GM12878 (cell line): ENCODE measurements around the gene PFN2. TPM values are rescaled to one million over a fixed set of nuclear protein-coding genes. Genes with fewer than 3 reads are reported as not detected.

Source experiments
- ATAC-seq: fragments of 200-7000 bp; cut with Tn5 transposase; 3 replicates; pipeline ENCODE4 v1.9.1; 2020; ENCODE audit warnings: mild to moderate bottlenecking, moderate library complexity
- BruUV-seq: library from RNA; stranded (reverse); fragments of 400-500 nt; replicated peaks from 2 replicates; lab custom pipeline; 2021; lab: Mats Ljungman, UMichigan
- CTCF ChIA-PET: fragments of 300-600 bp; sonication (Branson Sonifier 250); formaldehyde crosslinking; extraction: SDS; loops from one replicate; lab custom pipeline; 2021; ENCODE audit warnings: inconsistent platforms; lab: Yijun Ruan, JAX
- POLR2A ChIA-PET: fragments of 350-600 bp; formaldehyde crosslinking; extraction: SDS; loops from one replicate; lab custom pipeline; 2021; ENCODE audit warnings: inconsistent platforms; lab: Charles Lee
- RAD21 ChIA-PET: fragments of 300-600 bp; sonication (Branson Sonifier 250); formaldehyde crosslinking; loops from one replicate; lab custom pipeline; 2023; ENCODE audit warnings: antibody characterized with exemption; ENCODE audit not compliant: unreplicated experiment; lab: Charles Lee
- SMC1A ChIA-PET: fragments of 300-600 bp; sonication (Branson Sonifier 250); formaldehyde crosslinking; loops from one replicate; lab custom pipeline; 2023; ENCODE audit not compliant: unreplicated experiment, uncharacterized antibody; lab: Charles Lee
- DNase-seq: peaks from one replicate; pipeline ENCODE4 v3.0.0-alpha.2; 2011; ENCODE audit warnings: low read depth, low spot score
- FAIRE-seq: peaks from 3 replicates; lab custom pipeline; 2011; peaks lifted over from hg19 to GRCh38; lab: Jason Lieb, UNC
- H2AFZ ChIP-seq: 2 replicates; pipeline ENCODE4 v1.6.0; 2011; ENCODE audit warnings: low read depth, low read length, control low read depth; ENCODE audit not compliant: control insufficient read depth
- H3K27ac ChIP-seq: 2 replicates; pipeline ENCODE4 v1.5.1; 2011; ENCODE audit warnings: control low read depth; ENCODE audit not compliant: control insufficient read depth, insufficient read depth
- H3K27me3 ChIP-seq, 2 experiments: replicated peaks in 1 of 2; 2 replicates each; pipeline versions ENCODE4 v1.6.0 to v1.6.1; 2011; ENCODE audit warnings: low read length in 1 of 2; ENCODE audit not compliant: control insufficient read depth in 2 of 2, insufficient read depth in 2 of 2
- H3K36me3 ChIP-seq, 2 experiments: 2 replicates each; pipeline ENCODE4 v1.5.1; 2011; ENCODE audit warnings: low read length in 1 of 2; ENCODE audit not compliant: control insufficient read depth in 2 of 2, insufficient read depth in 2 of 2
- H3K4me1 ChIP-seq: 2 replicates; pipeline ENCODE4 v1.6.1; 2011; ENCODE audit warnings: mild to moderate bottlenecking, low read length, moderate library complexity, mixed read lengths; ENCODE audit not compliant: control insufficient read depth, insufficient read depth
- H3K4me2 ChIP-seq: 2 replicates; pipeline ENCODE4 v1.6.0; 2011; ENCODE audit warnings: control low read depth; ENCODE audit not compliant: control insufficient read depth, insufficient read depth
- H3K4me3 ChIP-seq: fragments of 200-600 bp; sonication (generic); 2 replicates; pipeline ENCODE4 v1.5.1; 2016
- H3K79me2 ChIP-seq: 2 replicates; pipeline ENCODE4 v1.6.0; 2011; ENCODE audit warnings: low read length; ENCODE audit not compliant: control insufficient read depth, insufficient read depth
- H3K9ac ChIP-seq: 2 replicates; pipeline ENCODE4 v1.8.0; 2011; ENCODE audit warnings: low read length, control low read depth, mixed read lengths; ENCODE audit not compliant: control insufficient read depth, insufficient read depth
- H3K9me3 ChIP-seq: replicated peaks from 3 replicates; pipeline ENCODE4 v1.5.1; 2011; ENCODE audit warnings: mild to moderate bottlenecking, low read length; ENCODE audit not compliant: control insufficient read depth, insufficient read depth
- H4K20me1 ChIP-seq: 2 replicates; pipeline ENCODE4 v1.6.0; 2011; ENCODE audit not compliant: control insufficient read depth, insufficient read depth
- CREB1 ChIP-seq: IDR thresholded peaks from 2 replicates; pipeline ENCODE4 v1.6.1; 2012; ENCODE audit warnings: low read depth, mild to moderate bottlenecking, inconsistent platforms
- EGR1 ChIP-seq, 2 experiments: IDR thresholded peaks; 1 replicate in 1 of 2; 2 replicates in 1 of 2; pipeline ENCODE4 v1.6.1; 2011 to 2012; ENCODE audit warnings: low read depth in 2 of 2, low read length in 2 of 2, borderline replicate concordance in 1 of 2, mild to moderate bottlenecking in 1 of 2, moderate library complexity in 1 of 2
- EZH2 ChIP-seq: IDR thresholded peaks from 2 replicates; pipeline ENCODE4 v1.6.1; 2012; ENCODE audit warnings: low read depth, mild to moderate bottlenecking, control low read depth, inconsistent platforms, low read length, borderline replicate concordance; ENCODE audit not compliant: control insufficient read depth
- IRF4 ChIP-seq: IDR thresholded peaks from 2 replicates; pipeline ENCODE4 v1.6.1; 2011; ENCODE audit warnings: low read depth, low read length
- MTA3 ChIP-seq: IDR thresholded peaks from 2 replicates; pipeline ENCODE4 v1.6.1; 2012; ENCODE audit warnings: low read length, inconsistent platforms, borderline replicate concordance
- MXI1 ChIP-seq: fragments of 150-350 bp; IDR thresholded peaks from 2 replicates; pipeline ENCODE4 v1.6.1; 2011; ENCODE audit warnings: low read depth, mild to moderate bottlenecking, inconsistent platforms, low read length, improper control_type of control experiment
- NR2F1 ChIP-seq: fragments of 450-650 bp; conservative IDR thresholded peaks from 2 replicates; pipeline ENCODE4 v1.6.1; 2017; ENCODE audit warnings: mild to moderate bottlenecking
- SMC3 ChIP-seq: IDR thresholded peaks from 2 replicates; pipeline ENCODE4 v1.6.1; 2011; ENCODE audit warnings: low read length, improper control_type of control experiment, borderline replicate concordance
- SREBF2 ChIP-seq: IDR thresholded peaks from 2 replicates; pipeline ENCODE4 v1.6.1; 2012; ENCODE audit warnings: mild to moderate bottlenecking, low read length
- ZZZ3 ChIP-seq: IDR thresholded peaks from 2 replicates; pipeline ENCODE4 v1.6.1; 2011; ENCODE audit warnings: low read depth; ENCODE audit not compliant: control insufficient read depth, insufficient read length
- WGBS: methylation state at CpG from one replicate; pipeline ENCODE4 v1.1.6; 2016; ENCODE audit warnings: low lambda C conversion rate; ENCODE audit not compliant: insufficient replicate concordance, insufficient coverage; ENCODE audit errors: missing lambda C conversion rate; 5-methylcytosine and 5-hydroxymethylcytosine counted together
- in situ Hi-C: fragments of 300-500 bp; cut with MboI; formaldehyde crosslinking; loops from 9 replicates; pipeline ENCODE4 v1.14.3; 2018; ENCODE audit warnings: mixed read lengths
- intact Hi-C: fragments of 100-400 bp; cut with micrococcal nuclease; formaldehyde crosslinking; loops from one replicate; pipeline ENCODE4 v1.14.2; 2022; ENCODE audit not compliant: unreplicated experiment
- polyA plus RNA-seq, 11 experiments: library from polyadenylated mRNA; depleted of rRNA in 4 of 11; unstranded in 6 of 11; stranded (reverse) in 5 of 11; fragments of >200 nt; fragmentation: Nextera tagmentation in 4 of 11; fragmentation: Illumina TruSeq in 1 of 11; extraction: Ambion mirVana in 4 of 11; extraction: Trizol in 1 of 11; gene quantifications; 1 replicate in 1 of 11; 2 replicates in 10 of 11; pipeline versions ENCODE4 v1.2.1 to v1.2.3, GENCODE V29; 2011 to 2016; ENCODE audit warnings: inconsistent platforms in 2 of 11, missing spikeins in 2 of 11, low read depth in 1 of 11
- total RNA-seq, 4 experiments: library from RNA; depleted of rRNA in 3 of 4; stranded (reverse); fragments of >200 nt in 3 of 4; fragmentation: Illumina TruSeq in 1 of 4; extraction: Trizol in 1 of 4; gene quantifications; 2 replicates each; pipeline versions ENCODE4 v1.2.1 to v1.2.3, GENCODE V29; 2013 to 2021
- TF ChIP-seq, protein P1 (sequence below): fragments of 450-650 bp; formaldehyde crosslinking; IDR thresholded peaks from 2 replicates; pipeline ENCODE4 v1.4.0; 2020; ENCODE audit warnings: mild to moderate bottlenecking, moderate library complexity
- TF ChIP-seq, protein P2 (sequence below): fragments of 450-650 bp; formaldehyde crosslinking; IDR thresholded peaks from 2 replicates; pipeline ENCODE4 v1.4.0; 2022; ENCODE audit warnings: mild to moderate bottlenecking, moderate library complexity
- TF ChIP-seq, protein P3 (sequence below): fragments of 450-650 bp; IDR thresholded peaks from 2 replicates; pipeline ENCODE4 v1.6.1; 2016; ENCODE audit warnings: mild to moderate bottlenecking

PFN2 gene
- total and polyA plus RNA-seq, 10 of the 15 experiments (the other 5 are each of a cell fraction or from before 2014, with no cell fraction given): 3.1 to 78.9 (median 5.3) TPM

DNA sequence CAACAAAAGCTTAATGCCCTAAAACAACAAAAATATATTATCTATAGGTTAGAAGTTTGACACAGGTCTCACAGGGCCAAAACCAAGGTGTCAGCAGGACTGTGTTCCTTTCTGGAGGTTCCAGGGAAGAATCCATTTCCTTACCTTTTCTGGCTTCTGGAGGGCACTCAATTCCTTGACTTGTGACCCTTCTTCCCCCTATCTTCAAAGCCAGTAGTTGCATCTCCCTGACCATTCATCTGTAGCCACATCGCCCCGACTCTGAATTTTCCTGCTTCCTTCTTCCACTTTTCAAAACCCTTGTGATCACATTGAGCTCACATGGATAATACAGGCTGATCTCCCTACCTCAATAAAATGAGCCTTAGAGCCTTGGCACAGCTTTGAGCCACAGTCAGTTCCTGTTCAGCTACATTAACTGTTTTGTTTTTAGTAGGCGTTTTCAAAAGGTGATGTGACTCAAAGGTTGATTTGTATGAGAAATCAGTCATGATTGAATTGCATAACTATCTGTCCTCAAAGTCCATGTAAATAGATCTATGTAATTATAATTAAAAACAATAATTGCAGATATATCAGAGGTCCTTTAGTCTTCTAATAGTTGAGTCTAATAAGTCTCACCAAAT is 12.4 kb downstream of the PFN2 start:
- SMC1A ChIA-PET: interaction anchor here (1.1 to 2.5 kb wide), 5 partner anchors 9 to 262 kb away, joined by 3 to 23 read pairs (median 9); no protein-coding TSS in a partner anchor
- Histone ChIP-seq H3K36me3 (no peaks in the 10 kb centered on the region), H3K9ac (no peak overlapping the region), H3K4me3 (no peak overlapping the region), H3K4me1 (no peaks in the 10 kb centered on the region), H4K20me1 (no peaks in the 10 kb centered on the region), H3K27ac (no peak overlapping the region), H2AFZ (no peak overlapping the region), H3K79me2 (no peaks in the 10 kb centered on the region), H3K27me3 (no peaks in the 10 kb centered on the region), H3K4me2 (no peak overlapping the region), H3K9me3 (no peaks in the 10 kb centered on the region)
- BruUV-seq: no TSS peak
- WGBS: 4% methylated on average over 3 of the region's 3 CpGs
- peak; percentile 52 for FAIRE-seq
- peak; percentile 53 for ATAC-seq
- in situ Hi-C loops (loop anchor here (25.0 kb wide), 1 partner anchor 554 kb away; no protein-coding TSS in a partner anchor), intact Hi-C loops (no loop called here)
- DNase-seq: no peak
- RAD21 ChIA-PET: interaction anchor here (1.2 to 1.4 kb wide), 3 partner anchors 9 to 78 kb away, joined by 3 to 7 read pairs (median 4); no protein-coding TSS in a partner anchor
- CTCF ChIA-PET: interaction anchor here (0.6 to 6.6 kb wide), 10 partner anchors 9 to 428 kb away, joined by 3 to 42 read pairs (median 6); no protein-coding TSS in a partner anchor
- POLR2A ChIA-PET: interaction anchor here (0.9 kb wide), 1 partner anchor 157 kb away, joined by 3 read pairs; no protein-coding TSS in a partner anchor
- no peak for TF ChIP-seq CREB1
- no peak for TF ChIP-seq EZH2
- TF ChIP-seq, protein P1, sequence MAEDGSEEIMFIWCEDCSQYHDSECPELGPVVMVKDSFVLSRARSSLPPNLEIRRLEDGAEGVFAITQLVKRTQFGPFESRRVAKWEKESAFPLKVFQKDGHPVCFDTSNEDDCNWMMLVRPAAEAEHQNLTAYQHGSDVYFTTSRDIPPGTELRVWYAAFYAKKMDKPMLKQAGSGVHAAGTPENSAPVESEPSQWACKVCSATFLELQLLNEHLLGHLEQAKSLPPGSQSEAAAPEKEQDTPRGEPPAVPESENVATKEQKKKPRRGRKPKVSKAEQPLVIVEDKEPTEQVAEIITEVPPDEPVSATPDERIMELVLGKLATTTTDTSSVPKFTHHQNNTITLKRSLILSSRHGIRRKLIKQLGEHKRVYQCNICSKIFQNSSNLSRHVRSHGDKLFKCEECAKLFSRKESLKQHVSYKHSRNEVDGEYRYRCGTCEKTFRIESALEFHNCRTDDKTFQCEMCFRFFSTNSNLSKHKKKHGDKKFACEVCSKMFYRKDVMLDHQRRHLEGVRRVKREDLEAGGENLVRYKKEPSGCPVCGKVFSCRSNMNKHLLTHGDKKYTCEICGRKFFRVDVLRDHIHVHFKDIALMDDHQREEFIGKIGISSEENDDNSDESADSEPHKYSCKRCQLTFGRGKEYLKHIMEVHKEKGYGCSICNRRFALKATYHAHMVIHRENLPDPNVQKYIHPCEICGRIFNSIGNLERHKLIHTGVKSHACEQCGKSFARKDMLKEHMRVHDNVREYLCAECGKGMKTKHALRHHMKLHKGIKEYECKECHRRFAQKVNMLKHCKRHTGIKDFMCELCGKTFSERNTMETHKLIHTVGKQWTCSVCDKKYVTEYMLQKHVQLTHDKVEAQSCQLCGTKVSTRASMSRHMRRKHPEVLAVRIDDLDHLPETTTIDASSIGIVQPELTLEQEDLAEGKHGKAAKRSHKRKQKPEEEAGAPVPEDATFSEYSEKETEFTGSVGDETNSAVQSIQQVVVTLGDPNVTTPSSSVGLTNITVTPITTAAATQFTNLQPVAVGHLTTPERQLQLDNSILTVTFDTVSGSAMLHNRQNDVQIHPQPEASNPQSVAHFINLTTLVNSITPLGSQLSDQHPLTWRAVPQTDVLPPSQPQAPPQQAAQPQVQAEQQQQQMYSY (CRISPR knock-in tag): no peak
- TF ChIP-seq SREBF2: no peak
- no peak for TF ChIP-seq MXI1
- TF ChIP-seq SMC3: no peak
- no peak for TF ChIP-seq EGR1 (IDR thresholded peaks at IDR 0.05; ENCODE audit: borderline replicate concordance in 1 of 2, low read depth in 2 of 2, low read length in 2 of 2)
- TF ChIP-seq ZZZ3: no peak
- no peak for TF ChIP-seq IRF4
- no peak for TF ChIP-seq MTA3
- TF ChIP-seq, protein P2, sequence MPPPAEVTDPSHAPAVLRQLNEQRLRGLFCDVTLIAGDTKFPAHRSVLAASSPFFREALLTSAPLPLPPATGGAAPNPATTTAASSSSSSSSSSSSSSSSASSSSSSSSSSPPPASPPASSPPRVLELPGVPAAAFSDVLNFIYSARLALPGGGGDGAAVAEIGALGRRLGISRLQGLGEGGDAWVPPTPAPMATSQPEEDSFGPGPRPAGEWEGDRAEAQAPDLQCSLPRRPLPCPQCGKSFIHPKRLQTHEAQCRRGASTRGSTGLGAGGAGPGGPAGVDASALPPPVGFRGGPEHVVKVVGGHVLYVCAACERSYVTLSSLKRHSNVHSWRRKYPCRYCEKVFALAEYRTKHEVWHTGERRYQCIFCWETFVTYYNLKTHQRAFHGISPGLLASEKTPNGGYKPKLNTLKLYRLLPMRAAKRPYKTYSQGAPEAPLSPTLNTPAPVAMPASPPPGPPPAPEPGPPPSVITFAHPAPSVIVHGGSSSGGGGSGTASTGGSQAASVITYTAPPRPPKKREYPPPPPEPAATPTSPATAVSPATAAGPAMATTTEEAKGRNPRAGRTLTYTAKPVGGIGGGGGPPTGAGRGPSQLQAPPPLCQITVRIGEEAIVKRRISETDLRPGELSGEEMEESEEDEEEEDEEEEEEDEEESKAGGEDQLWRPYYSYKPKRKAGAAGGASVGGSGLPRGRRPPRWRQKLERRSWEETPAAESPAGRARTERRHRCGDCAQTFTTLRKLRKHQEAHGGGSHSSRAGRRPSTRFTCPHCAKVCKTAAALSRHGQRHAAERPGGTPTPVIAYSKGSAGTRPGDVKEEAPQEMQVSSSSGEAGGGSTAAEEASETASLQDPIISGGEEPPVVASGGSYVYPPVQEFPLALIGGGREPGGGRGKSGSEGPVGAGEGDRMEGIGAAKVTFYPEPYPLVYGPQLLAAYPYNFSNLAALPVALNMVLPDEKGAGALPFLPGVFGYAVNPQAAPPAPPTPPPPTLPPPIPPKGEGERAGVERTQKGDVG (CRISPR knock-in tag): no peak
- no peak for TF ChIP-seq NR2F1
- TF ChIP-seq, protein P3, sequence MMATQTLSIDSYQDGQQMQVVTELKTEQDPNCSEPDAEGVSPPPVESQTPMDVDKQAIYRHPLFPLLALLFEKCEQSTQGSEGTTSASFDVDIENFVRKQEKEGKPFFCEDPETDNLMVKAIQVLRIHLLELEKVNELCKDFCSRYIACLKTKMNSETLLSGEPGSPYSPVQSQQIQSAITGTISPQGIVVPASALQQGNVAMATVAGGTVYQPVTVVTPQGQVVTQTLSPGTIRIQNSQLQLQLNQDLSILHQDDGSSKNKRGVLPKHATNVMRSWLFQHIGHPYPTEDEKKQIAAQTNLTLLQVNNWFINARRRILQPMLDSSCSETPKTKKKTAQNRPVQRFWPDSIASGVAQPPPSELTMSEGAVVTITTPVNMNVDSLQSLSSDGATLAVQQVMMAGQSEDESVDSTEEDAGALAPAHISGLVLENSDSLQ: no peak
